Stimulated activated CD8-positive, alpha-beta memory T cell treated with anti-CD3 and anti-CD28 coated beads, Interleukin-4, amount 100 ng/mL, for 24 hours (primary cell): ENCODE results near the gene HMGCL.
"Not testable (repeated sequence)": the region's sequence is repeated elsewhere in the genome, so short reads cannot be mapped to it uniquely, and the experiment has no call there.

ENCODE experiments used
- DNase-seq: peaks from one replicate; pipeline ENCODE4 v3.0.0-alpha.2; 2020; ENCODE audit warnings: low read depth

Gene HMGCL

DNA sequence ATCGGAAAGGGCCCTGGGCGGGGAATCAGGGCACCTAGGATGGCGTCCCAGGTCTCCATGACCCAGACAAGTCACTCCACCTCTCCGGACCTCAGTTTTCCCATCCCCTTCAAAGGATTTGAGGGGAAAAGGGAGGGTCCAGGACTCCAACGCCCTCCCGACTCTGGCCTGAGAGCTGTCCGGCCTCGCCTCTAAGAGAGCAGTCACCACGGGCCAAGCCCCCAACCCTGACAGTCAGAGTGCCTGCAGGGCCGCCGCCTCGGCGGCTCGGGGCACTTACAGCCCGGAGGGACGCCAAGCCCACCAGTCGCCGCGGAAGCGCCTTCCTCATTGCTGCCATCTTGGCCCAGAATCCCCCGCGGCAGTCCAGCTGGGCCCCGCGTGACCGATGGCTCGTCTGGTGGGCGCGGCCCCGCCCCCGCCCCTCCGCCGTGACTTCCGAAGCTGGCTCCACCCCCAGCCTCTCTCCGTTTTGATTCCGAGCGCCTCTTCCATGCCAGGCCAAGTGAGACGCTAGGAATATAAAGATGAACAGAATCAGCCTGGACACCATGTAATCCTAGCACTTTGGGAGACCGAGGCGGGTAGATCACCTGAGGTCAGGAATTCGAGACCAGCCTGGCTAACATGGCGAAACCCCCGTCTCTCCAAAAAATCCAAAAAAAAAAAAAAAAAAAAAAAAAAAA, at the start of gene HMGCL:
Gene HMGCL (minus strand): TSS at position 354 of the 686 bp plus-strand sequence. CDS start 14 bp downstream, at position 340.
- peak; percentile 85 for DNase-seq

DNA sequence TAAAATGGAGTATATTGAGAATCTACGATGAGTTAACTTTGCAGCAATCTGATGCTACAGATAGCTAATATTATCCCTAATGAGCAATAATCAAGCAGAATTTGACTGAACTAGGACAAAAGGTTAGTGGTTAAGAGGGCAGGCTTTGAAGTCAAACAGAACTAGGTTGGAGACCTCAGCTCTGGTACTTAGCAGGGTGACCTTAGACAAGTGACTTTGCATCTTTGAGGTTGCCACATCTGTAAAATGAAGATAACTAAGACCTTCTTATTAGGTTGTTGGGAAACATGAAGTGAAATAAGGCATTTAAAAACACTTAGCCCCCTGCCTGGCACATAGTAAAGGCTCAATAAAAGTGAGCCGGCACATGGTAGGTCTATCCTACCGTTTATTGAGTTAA, 47.2 kb upstream of the HMGCL start:
- DNase-seq = no peak

DNA sequence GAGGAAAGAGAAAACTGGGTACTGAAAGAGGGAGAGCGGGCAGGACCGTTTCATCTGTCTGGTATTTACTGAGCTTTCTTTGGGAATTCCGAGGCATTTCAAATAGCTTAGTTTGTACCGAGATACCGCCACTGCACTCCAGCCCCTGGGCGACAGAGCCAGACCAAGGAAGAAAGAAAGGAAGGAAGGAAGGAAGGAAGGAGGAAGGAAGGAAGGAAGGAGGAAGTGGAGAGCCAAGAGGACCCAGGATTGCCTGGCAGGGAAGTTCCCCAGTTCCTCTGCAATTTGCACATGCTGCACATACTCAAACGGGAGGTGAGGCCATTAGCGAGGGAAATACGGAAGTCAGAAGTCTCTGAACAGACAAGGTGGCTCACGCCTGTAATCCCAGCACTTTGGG, 43.8 kb upstream of the HMGCL start:
- DNase-seq = no peak

DNA sequence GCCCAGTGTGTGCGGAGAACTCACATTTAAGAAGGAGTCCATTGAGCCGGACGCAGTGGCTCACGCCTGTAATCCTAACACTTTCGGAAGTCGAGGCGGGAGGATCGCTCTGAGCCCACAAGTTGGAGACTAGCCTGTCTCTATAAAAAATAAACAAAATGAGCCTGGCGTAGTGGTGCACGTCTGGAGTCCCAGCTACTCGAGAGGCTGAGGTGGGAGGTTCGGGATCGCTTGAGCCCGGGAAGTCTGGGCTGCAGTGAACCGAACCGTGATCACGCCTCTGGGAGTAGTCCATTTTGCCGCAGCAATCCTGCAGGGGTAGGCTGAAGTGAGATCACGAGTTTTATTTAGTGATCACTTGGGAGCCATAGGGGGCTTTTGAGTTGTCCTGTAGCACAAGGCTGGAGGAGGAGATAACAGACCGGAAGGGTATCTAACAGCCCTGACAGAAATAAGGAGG, 43.4 kb upstream of the HMGCL start:
- DNase-seq = no peak

DNA sequence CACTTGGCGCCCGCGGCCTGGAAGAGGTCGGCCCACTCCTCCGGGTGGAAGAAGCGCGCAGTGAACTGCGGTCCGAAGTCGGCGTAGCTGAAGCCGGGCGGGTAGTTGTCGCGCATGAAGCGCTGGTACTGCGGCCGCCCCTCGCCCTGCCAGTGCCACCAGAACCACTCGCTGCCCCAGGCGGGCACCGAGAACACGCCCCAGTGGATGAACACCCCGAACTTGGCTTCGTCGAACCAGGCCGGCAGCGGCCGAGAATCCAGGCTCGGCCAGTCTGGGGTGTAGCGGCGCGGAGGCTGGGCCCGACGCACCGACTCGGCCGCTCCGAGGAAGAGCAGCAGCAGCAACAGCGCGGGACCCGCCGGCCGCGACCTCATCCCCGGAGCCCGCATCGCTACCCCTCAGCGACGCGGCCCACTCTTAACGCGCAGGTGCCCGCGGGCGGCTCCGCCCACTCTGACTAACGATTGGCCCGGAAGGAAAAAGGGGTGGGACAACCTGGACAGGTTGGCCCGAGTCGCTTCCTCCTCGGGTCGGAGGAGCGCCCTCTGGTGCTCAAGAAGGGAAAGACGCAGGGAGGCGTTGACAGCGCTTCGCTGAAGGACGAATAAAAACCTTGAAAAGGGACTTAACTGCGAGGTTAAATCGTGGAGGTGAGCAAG, 42.8 kb upstream of the HMGCL start, which contains the start of gene FUCA1:
Gene FUCA1 (minus strand): TSS at position 396 of the 662 bp plus-strand sequence. CDS start 4 bp downstream, at position 392.
- DNase-seq = peak; percentile 92

DNA sequence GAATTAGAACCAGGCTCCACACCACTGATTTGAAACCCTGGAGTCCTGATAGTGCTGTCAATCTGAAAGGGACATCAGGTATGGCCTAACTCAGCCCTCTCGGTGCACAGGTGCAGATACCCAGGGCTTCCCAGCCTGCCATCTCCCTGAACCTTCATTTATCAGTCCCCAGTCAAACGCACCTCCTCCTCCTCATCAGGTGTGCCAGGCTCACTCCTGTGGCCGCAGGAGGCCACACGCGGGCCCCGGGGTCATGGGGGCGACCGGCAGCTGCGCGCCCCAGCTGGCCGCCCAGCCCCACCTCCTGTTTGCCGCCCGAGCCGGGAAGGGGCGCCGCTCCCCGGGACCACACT, 42.3 kb upstream of the HMGCL start:
- no peak for DNase-seq

DNA sequence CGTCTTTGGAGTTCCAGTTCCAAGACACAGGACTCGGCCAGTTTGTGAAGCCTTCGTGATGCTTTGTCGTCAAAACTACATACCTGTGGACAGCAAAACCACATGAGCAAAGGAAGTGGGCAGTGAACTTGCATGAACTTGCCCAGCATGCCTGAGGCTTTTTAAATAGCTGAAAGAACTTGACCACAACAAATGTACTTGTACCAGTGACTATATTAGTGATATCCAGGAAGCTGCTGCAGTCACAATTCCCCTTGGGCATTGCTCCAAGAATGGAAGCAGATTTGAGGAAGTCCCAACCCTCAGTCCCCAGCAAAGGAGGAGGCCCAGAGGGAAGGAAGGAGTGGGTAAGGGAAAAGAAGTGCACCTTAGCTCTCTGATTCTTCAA, 40.3 kb upstream of the HMGCL start:
- no peak for DNase-seq

DNA sequence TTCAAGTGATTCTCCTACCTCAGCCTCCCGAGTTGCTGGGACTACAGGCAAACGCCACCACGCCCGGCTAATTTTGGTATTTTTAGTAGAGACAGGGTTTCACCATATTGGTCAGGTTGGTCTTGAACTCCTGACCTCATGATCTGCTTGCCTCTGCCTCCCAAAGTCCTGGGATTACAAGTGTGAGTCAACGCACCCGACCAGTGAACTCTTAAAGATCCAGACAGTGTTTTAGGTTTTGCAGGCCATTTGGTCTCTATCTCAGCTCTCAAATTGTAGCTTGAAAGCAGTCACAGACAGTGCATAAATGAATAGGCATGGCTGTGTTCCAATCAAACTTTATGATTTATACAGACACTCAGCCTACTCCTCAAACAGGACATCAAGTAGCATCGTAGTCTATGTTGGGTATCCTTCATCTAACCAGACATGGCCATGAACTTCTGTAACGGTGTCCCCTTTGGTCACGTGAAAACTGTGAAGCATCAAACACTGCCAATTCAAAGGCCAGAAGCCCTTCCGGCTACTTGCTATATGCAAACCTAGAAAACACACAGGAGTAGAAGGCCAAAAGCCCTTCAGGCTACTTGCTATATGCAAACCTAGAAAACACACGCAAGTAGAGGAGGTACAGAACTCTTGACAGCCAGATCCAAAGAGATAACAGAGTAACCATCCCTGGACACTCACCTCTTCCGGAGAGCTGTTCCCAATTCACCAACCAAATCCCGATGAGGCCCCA, 39.7 kb upstream of the HMGCL start:
- DNase-seq = no peak

DNA sequence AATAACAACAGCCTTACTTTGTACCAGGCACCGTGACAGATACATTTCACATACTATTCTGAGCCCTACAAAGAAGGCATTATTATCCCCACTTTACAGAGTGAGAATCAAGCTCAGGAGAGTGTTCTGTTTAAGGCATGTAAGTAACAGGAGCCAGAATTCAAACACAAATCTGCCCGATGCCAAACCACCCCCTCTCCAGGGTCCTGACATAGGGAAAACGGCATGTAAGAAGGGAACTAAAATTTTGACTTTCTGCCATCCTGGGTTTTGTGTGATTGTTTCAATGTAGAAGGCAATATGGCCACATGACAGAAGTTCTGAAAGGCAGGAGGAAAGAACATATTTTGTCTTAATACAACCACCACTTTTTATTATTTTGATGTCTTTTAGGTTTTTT, 37.4 kb upstream of the HMGCL start:
- DNase-seq = no peak

DNA sequence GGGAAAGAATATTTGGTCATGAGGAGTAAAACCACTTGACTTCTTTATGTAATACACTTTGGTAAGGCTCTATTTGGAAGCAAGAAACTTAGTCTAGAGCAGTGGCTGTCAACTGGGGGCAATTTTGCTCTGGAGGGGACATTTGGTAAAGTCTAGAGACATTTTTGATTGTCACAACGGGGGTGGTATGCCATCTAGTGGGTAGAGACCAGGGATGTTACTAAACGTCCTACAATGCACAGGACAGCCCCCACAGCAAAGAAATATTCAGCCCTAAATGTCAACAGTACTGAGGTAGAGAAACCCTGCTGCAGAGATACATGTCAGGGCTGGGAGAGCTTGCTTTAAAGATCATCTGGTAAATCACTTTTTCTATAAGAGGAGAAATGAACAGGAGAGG, 29.3 kb upstream of the HMGCL start:
- no peak for DNase-seq

DNA sequence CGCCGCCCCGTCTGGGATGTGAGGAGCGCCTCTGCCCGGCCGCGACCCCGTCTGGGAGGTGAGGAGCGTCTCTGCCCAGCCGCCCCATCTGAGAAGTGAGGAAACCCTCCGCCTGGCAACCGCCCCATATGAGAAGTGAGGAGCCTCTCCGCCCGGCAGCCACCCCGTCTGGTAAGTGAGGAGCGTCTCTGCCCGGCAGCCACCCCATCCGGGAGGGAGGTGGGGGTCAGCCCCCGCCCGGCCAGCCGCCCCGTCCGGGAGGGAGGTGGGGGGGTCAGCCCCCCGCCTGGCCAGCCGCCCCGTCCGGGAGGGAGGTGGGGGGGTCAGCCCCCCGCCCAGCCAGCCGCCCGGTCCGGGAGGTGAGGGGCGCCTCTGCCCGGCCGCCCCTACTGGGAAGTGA, 27.9 kb upstream of the HMGCL start:
- not testable (repeated sequence) for DNase-seq

DNA sequence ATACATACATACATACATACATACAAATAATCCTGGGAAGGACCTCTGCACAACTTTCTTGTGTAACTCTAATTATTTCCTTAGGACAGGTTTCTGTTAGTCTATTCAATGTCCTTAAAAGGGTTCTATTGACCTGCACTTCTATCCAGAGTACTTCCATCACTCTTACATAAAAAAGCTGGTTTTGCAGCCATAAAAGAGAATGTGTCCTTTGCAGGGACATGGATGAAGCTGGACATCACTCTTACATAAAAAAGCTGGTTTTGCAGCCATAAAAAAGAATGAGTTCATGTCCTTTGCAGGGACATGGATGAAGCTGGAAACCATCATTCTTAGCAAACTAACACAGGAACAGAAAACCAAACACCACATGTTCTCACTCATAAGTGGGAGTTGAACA, 26.2 kb upstream of the HMGCL start:
- DNase-seq = not testable (repeated sequence)

DNA sequence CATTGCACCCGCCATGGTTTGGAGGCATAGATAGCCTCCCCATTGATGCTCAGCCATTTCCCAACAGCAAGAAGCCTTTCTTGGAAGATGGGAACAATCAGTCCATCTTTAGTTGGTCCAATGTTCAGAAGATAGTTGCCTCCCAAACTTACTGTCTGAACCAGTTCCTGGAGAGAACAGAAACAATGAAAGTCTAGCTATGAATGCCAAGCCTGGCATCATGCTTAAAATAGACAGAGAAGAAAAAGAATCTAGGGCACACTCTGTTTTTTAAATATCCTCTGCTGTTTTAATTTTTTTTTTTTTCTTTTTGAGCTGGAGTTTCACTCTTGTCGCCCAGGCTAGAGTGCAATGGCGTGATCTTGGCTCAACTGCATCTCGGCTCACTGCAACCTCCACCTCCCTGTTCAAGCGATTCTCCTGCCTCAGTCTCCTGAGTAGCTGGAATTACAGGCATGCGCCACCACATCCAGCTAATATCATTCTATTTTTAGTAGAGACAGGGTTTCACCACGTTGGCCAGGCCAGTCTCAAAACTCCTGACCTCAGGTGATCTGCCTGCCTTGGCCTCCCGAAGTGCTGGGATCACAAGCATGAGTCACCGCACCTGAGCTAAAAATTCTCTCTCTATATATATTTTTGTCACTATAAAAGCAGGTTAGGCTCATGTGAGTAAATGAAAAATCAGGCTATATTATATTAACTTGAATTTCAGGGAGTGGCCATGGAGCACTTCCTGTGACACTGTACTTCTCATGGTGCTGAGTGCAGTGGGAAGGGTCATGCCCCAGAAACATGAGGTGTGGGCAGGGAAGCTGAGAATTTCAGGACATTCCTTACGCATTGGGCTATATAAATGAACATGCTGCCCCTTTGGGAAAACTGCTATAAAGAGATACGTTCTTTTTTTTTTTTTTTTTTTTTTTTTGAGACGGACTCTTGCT, 23.7 kb upstream of the HMGCL start:
- DNase-seq = no peak

DNA sequence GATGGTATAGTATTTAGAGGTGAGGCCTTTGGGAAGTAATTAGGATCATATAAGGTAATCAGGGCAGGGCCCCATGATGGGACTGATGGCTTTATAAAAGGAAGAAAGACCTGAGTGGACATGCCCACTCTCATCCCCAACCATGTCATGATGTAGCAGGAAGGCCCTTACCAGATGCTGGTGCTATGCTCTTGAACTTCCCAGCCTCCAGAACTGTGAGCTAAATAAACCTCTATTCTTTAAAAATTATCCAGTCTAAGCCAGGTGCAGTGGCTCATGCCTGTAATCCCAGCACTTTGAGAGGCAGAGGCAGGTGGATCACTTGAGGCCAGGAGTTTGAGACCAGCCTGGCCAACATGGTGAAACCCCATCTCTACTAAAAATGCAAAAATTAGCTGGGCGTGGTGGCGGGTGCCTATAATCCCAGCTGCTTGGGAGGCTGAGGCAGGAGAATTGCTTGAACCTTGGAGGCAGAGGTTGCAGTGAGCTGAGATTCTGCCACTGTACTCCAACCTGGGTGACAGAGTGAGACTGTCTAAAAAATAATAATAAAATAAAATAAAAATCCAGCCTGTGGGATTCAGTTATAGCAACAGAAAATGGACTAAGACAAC, 22.4 kb upstream of the HMGCL start:
- DNase-seq = not testable (repeated sequence)

DNA sequence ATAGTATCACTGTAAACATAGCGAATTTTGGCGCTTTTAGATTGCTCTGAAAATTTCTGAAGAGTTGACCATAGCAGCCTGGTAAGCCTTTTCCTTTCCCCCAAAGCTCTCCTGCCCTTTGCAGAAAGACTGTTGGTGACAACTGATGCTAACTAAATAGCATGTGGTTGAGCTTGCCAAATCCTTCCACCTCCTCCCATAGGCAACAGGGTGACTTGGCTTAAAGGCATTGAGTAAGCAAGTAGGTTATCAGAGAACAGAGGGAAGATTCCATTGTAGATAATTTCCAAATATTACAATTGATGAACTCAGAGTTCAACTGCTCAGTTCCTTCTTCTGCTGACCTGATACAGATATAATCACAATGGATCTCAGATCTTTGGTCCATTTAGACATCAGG, 19.9 kb upstream of the HMGCL start:
- DNase-seq = no peak

DNA sequence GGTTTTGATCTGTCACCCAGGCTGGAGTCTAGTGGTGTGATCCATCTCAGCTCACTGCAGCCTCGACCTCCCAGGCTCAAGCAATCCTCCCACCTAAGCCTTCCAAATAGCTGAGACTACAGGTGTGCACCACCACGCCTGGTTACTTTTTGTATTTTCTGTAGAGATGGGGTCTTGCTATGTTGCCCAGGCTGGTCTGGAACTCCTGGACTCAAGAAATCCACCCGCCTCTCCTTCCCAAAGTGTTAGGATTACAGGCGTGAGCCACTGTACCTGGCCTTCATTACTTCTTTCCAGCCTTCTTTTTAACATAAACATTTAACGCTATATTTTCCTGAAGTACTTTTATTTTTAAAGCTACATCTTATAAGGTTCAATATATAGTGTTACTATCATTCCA, 18.4 kb upstream of the HMGCL start:
- no peak for DNase-seq

DNA sequence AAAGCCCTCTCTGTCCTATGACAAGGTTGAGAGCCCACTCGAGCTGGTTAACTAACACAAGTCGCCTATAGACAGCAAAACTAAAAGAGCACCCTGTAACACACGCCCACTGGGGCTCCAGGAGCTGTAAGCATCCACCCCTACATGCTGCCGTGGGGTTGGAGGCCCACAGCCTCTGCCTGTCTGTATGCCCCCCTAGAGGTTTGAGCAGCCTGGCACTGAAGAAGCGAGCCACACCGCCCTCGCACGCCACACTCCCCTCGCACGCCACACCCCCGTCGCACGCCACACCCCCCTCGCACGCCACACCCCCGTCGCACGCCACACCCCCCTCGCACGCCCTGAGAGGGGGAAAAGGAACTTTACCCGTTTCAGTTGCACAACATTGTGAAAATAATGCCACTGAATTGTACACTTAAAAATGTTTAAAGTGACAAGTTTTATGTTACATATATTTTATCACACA, 13.2 kb upstream of the HMGCL start:
- DNase-seq = peak; percentile 54

DNA sequence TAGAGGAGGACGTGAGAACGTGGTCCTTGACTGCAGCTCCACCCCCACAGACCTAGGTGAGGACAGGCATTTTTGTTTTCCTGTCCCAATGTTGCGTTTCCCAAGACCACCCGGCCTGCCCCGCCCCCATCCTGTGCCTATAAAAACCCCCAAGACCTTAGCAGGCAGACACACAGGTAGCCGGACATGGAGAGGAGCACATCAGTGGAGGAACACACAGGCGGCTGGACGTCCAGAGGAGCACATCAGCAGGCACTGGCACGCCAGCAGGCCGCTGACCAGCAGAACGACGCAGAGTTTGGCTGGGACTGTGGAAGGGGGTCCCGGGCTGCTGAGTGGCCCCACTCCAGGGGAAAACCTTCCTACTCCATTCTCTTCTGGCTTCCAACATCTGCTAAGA, 12.7 kb upstream of the HMGCL start:
- no peak for DNase-seq

DNA sequence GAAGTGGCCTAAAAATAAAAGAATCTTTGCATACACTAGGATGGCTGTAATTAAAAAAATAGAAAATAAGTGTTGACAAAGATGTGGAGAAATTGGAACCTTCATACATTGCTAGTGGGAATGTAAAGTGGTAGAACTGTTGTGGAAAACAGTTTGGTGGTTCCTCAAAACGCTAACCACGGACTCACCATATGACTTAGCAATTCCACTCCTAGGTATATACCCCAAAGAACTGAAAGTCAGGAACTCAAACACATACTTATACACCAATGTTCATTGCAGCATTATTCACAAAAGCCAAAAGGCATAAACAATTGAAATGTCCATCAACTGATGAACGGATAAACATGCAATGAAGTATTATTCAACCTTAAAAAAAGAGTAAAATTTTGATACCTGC, 10.8 kb upstream of the HMGCL start:
- DNase-seq = no peak

DNA sequence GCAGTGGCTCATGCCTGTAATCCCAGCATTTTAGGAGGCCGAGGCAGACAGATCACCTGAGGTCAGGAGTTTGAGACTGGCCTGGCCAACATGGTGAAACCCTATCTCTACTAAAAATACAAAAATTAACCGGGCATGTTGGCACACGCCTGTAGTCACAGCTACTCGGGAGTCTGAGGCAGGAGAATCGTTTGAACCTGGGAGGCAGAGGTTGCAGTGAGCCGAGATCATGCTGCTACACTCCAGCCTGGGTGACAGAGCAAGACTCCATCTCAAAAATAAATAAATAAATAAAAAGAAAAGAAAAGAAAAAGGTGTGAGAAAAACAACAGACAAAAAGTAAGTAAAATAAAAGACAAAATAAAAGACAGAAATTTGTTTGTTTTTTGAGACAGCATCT, 8.9 kb upstream of the HMGCL start:
- not testable (repeated sequence) for DNase-seq

DNA sequence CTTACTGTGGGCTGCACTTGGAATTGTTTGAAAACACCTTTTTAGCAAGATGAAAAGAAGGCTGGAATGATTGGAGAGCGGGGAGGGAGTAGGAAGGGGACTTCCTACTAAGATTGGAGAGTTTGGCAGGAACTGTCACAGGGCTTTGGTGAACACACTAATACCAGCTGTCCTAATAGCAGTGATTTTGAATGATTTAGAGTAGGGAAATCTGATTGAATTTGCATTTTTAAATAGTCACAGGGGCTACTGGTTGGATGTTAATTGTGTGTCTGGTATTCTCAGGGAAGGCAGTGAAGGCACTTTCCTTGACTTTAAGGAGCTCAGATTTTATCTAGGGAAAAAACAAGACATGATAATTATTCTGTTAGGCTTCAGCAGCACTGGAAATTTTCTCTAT, 2.5 kb upstream of the HMGCL start:
- no peak for DNase-seq
